ENCODE results near the gene CNIH3. TPM values are rescaled to one million over a fixed set of nuclear protein-coding genes. Genes with fewer than 3 reads are reported as not detected.
A peak's percentile ranks its signal among the peaks of the same experiment; 100 is the strongest.
"Not testable (repeated sequence)": the region's sequence is repeated elsewhere in the genome, so short reads cannot be mapped to it uniquely, and the experiment has no call there.

Gene CNIH3
- total RNA-seq, 1 donor from 2014 or later = 0.99 TPM

- no peak for DNase-seq
- intact Hi-C loops (cut with micrococcal nuclease) = no loop called here
- no peak for ATAC-seq
These were observed 59.5 kb downstream of the CNIH3 start for GRCh38 chr1:224675590-224675989.

GRCh38 chr1:224676551-224676950 lies 60.4 kb downstream of the CNIH3 start:
- ATAC-seq (no peak), DNase-seq (no peak)
- intact Hi-C loops (cut with micrococcal nuclease) = no loop called here

- DNase-seq (no peak), ATAC-seq (no peak)
- intact Hi-C loops (cut with micrococcal nuclease) = no loop called here
These were observed 62.1 kb downstream of the CNIH3 start for GRCh38 chr1:224678168-224678567.

GRCh38 chr1:224679606-224680005 lies 63.5 kb downstream of the CNIH3 start:
- intact Hi-C loops (cut with micrococcal nuclease) = no loop called here
- ATAC-seq (no peak), DNase-seq (no peak)

GRCh38 chr1:224681816-224682215 lies 65.7 kb downstream of the CNIH3 start:
- no peak for DNase-seq
- no peak for ATAC-seq
- intact Hi-C loops (cut with micrococcal nuclease) = no loop called here

GRCh38 chr1:224683936-224684335 lies 67.8 kb downstream of the CNIH3 start:
- no peak for DNase-seq
- ATAC-seq = no peak
- intact Hi-C loops (cut with micrococcal nuclease) = no loop called here

- DNase-seq (no peak), ATAC-seq (no peak)
- intact Hi-C loops (cut with micrococcal nuclease) = no loop called here
These were observed 68.9 kb downstream of the CNIH3 start for GRCh38 chr1:224684979-224685425.

GRCh38 chr1:224686140-224686539 lies 70.0 kb downstream of the CNIH3 start:
- ATAC-seq; intact Hi-C loops (cut with micrococcal nuclease); DNase-seq: not testable (repeated sequence)

- DNase-seq = no peak
- ATAC-seq = no peak
- intact Hi-C loops (cut with micrococcal nuclease) = no loop called here
These were observed 71.3 kb downstream of the CNIH3 start for GRCh38 chr1:224687465-224687864.

- no peak for ATAC-seq
- DNase-seq = no peak
- intact Hi-C loops (cut with micrococcal nuclease) = no loop called here
These were observed 73.3 kb downstream of the CNIH3 start for GRCh38 chr1:224689374-224689773.

GRCh38 chr1:224690576-224690975 lies 74.5 kb downstream of the CNIH3 start:
- intact Hi-C loops (cut with micrococcal nuclease) = no loop called here
- ATAC-seq (no peak), DNase-seq (no peak)

- ATAC-seq (no peak), DNase-seq (no peak)
- intact Hi-C loops (cut with micrococcal nuclease) = no loop called here
These were observed 75.2 kb downstream of the CNIH3 start for GRCh38 chr1:224691148-224691925.

- DNase-seq (no peak), ATAC-seq (no peak)
- intact Hi-C loops (cut with micrococcal nuclease) = no loop called here
These were observed 78.9 kb downstream of the CNIH3 start for GRCh38 chr1:224694969-224695368.

GRCh38 chr1:224696021-224696420 lies 79.9 kb downstream of the CNIH3 start:
- no peak for ATAC-seq
- intact Hi-C loops (cut with micrococcal nuclease) = no loop called here
- no peak for DNase-seq

GRCh38 chr1:224696891-224697765 lies 81.0 kb downstream of the CNIH3 start:
- intact Hi-C loops (cut with micrococcal nuclease) = no loop called here
- peak; percentile 35 for ATAC-seq

GRCh38 chr1:224698015-224698451 lies 81.9 kb downstream of the CNIH3 start:
- no peak for ATAC-seq
- intact Hi-C loops (cut with micrococcal nuclease) = no loop called here
- DNase-seq = no peak

More at GRCh38 chr1:224696891-224697765, 81.0 kb downstream of the CNIH3 start:
- no peak for DNase-seq

- ATAC-seq = no peak
- intact Hi-C loops (cut with micrococcal nuclease) = no loop called here
- DNase-seq = no peak
These were observed 84.9 kb downstream of the CNIH3 start for GRCh38 chr1:224700918-224701531.

GRCh38 chr1:224703702-224704101 lies 87.6 kb downstream of the CNIH3 start:
- intact Hi-C loops (cut with micrococcal nuclease) = no loop called here
- no peak for DNase-seq
- ATAC-seq = no peak

GRCh38 chr1:224704107-224704735 lies 88.1 kb downstream of the CNIH3 start:
- ATAC-seq = no peak
- intact Hi-C loops (cut with micrococcal nuclease) = no loop called here
- DNase-seq = no peak
